Calu3 (cell line): ENCODE results near the gene MAGIX. TPM values are rescaled to one million over a fixed set of nuclear protein-coding genes. Genes with fewer than 3 reads are reported as not detected.

Experiments used
- BruUV-seq: library from RNA; stranded (reverse); fragments of 400-500 nt; replicated peaks from 2 replicates; lab custom pipeline; 2021; lab: Mats Ljungman, UMichigan
- CTCF ChIA-PET: fragments of 300-600 bp; sonication (Branson Sonifier 250); formaldehyde crosslinking; loops from one replicate; lab custom pipeline; 2022; ENCODE audit warnings: antibody characterized with exemption; lab: Charles Lee
- DNase-seq: peaks from one replicate; pipeline ENCODE4 v3.0.0; 2022
- H3K27ac Mint-ChIP-seq: one replicate; pipeline ENCODE4 v1.8.0; 2022; ENCODE audit warnings: mixed read lengths; ENCODE audit not compliant: unreplicated experiment
- H3K27me3 Mint-ChIP-seq: one replicate; pipeline ENCODE4 v1.8.0; 2022; ENCODE audit warnings: mixed read lengths; ENCODE audit not compliant: unreplicated experiment
- H3K36me3 Mint-ChIP-seq: one replicate; pipeline ENCODE4 v1.8.0; 2022; ENCODE audit warnings: mild to moderate bottlenecking, moderate library complexity, mixed read lengths; ENCODE audit not compliant: insufficient read depth, unreplicated experiment
- H3K4me1 Mint-ChIP-seq: one replicate; pipeline ENCODE4 v1.8.0; 2022; ENCODE audit warnings: mild to moderate bottlenecking, low read depth, mixed read lengths; ENCODE audit not compliant: unreplicated experiment
- H3K4me3 Mint-ChIP-seq: one replicate; pipeline ENCODE4 v1.8.0; 2022; ENCODE audit warnings: mild to moderate bottlenecking, low read depth, moderate library complexity, mixed read lengths; ENCODE audit not compliant: unreplicated experiment
- H3K9me3 Mint-ChIP-seq: one replicate; pipeline ENCODE4 v1.8.0; 2022; ENCODE audit warnings: low read depth, mixed read lengths; ENCODE audit not compliant: unreplicated experiment
- CTCF ChIP-seq: fragments of 200-600 bp; IDR thresholded peaks from one replicate; pipeline ENCODE4 v1.8.0; 2022; ENCODE audit warnings: antibody characterized with exemption; ENCODE audit not compliant: unreplicated experiment
- intact Hi-C: fragments of 100-400 bp; cut with micrococcal nuclease; formaldehyde crosslinking; loops from one replicate; pipeline ENCODE4 v1.10.0; 2022; ENCODE audit not compliant: unreplicated experiment
- total RNA-seq: library from RNA; stranded (reverse); gene quantifications from 2 replicates; pipeline ENCODE4 v1.2.3, GENCODE V29; 2022

MAGIX gene
- total RNA-seq, 1 experiment from 2014 or later, result 13.9 TPM

GRCh38 chrX:49193542-49193964 is 31.0 kb downstream of the MAGIX start:
- Mint-ChIP-seq H3K9me3 (no peaks in the 10 kb centered on the region), H3K4me3 (no peak overlapping the region), H3K4me1 (peaks cover 32% of the 10 kb centered on the region), H3K36me3 (peaks cover 31% of the 10 kb centered on the region), H3K27me3 (peaks cover 21% of the 10 kb centered on the region), H3K27ac (no peak overlapping the region)
- DNase-seq, result no peak
- CTCF ChIA-PET, result no interaction called here
- TF ChIP-seq CTCF, result no peak
- no TSS peak for BruUV-seq
- intact Hi-C loops, result loop anchor here (10.0 kb wide), 1 partner anchor 561 kb away; no protein-coding TSS in a partner anchor

GRCh38 chrX:49197543-49198087 is 35.1 kb downstream of the MAGIX start:
- H3K36me3 Mint-ChIP-seq, result peaks cover 5% of the 10 kb centered on the region
- no peak for DNase-seq
- CTCF ChIA-PET, result no interaction called here
- H3K27me3 Mint-ChIP-seq, result peaks cover 23% of the 10 kb centered on the region
- H3K4me1 Mint-ChIP-seq, result peaks cover 10% of the 10 kb centered on the region
- H3K27ac Mint-ChIP-seq, result no peak overlapping the region
- H3K4me3 Mint-ChIP-seq, result no peak overlapping the region
- intact Hi-C loops, result loop anchor here (10.0 kb wide), 1 partner anchor 557 kb away; no protein-coding TSS in a partner anchor
- no TSS peak for BruUV-seq
- no peak for TF ChIP-seq CTCF
- no peaks in the 10 kb centered on the region for H3K9me3 Mint-ChIP-seq

GRCh38 chrX:49198540-49199314 is 36.2 kb downstream of the MAGIX start:
- CTCF ChIA-PET, result no interaction called here
- H3K4me3 Mint-ChIP-seq, result no peak overlapping the region
- no peak for TF ChIP-seq CTCF
- no TSS peak for BruUV-seq
- H3K36me3 Mint-ChIP-seq, result peaks cover 10% of the 10 kb centered on the region
- peaks cover 10% of the 10 kb centered on the region for H3K4me1 Mint-ChIP-seq
- no peaks in the 10 kb centered on the region for H3K9me3 Mint-ChIP-seq
- no peak overlapping the region for H3K27ac Mint-ChIP-seq
- DNase-seq, result no peak
- intact Hi-C loops, result loop anchor here (10.0 kb wide), 1 partner anchor 556 kb away; no protein-coding TSS in a partner anchor
- H3K27me3 Mint-ChIP-seq, result peaks cover 29% of the 10 kb centered on the region

- Mint-ChIP-seq H3K4me3 (no peak overlapping the region), H3K9me3 (no peaks in the 10 kb centered on the region), H3K27me3 (peaks cover 35% of the 10 kb centered on the region), H3K27ac (no peak overlapping the region), H3K36me3 (peaks cover 11% of the 10 kb centered on the region), H3K4me1 (peaks cover 10% of the 10 kb centered on the region)
- no TSS peak for BruUV-seq
- CTCF ChIA-PET, result no interaction called here
- TF ChIP-seq CTCF, result no peak
- no peak for DNase-seq
- intact Hi-C loops, result loop anchor here (10.0 kb wide), 1 partner anchor 556 kb away; no protein-coding TSS in a partner anchor
Measured at GRCh38 chrX:49199315-49199595, 36.7 kb downstream of the MAGIX start.
